Measurements from ENCODE around the gene MPP7.

- TF ChIP-seq CTCF (IDR thresholded peaks at IDR 0.05; ENCODE audit: insufficient read depth, low read length, poor library complexity, severe bottlenecking) (no peak), EZH2phosphoT487 (conservative IDR thresholded peaks at IDR 0.05; ENCODE audit: low read length) (no peak)
Observed at GRCh38 chr10:28293236-28294168, 9.4 kb downstream of the MPP7 start.

All from SU-DHL-6 (cell line).